ENCODE measurements around the gene SFMBT2. TPM values are rescaled to one million over a fixed set of nuclear protein-coding genes. Genes with fewer than 3 reads are reported as not detected.

The SFMBT2 gene
- total RNA-seq, 1 donor from 2014 or later: 7.2 TPM

GRCh38 chr10:7153750-7154149 lies 257.1 kb downstream of the SFMBT2 start:
- TF ChIP-seq CTCF (conservative IDR thresholded peaks at IDR 0.05): no peak
- H3K4me1 Mint-ChIP-seq (ENCODE audit: unreplicated experiment): no peaks in the 10 kb centered on the region
- no peaks in the 10 kb centered on the region for H3K9me3 Mint-ChIP-seq
- DNase-seq (ENCODE audit: extremely low spot score, unreplicated experiment): no peak
- no peaks in the 10 kb centered on the region for H3K36me3 Mint-ChIP-seq
- H3K27ac Mint-ChIP-seq: no peak overlapping the region
- H3K27me3 Mint-ChIP-seq: peaks cover 36% of the 10 kb centered on the region
- no peak overlapping the region for H3K4me3 Mint-ChIP-seq

GRCh38 chr10:7152982-7153381 lies 257.9 kb downstream of the SFMBT2 start:
- Mint-ChIP-seq H3K9me3 (no peaks in the 10 kb centered on the region), H3K4me3 (no peak overlapping the region), H3K27me3 (peaks cover 39% of the 10 kb centered on the region), H3K27ac (no peak overlapping the region), H3K36me3 (no peaks in the 10 kb centered on the region), H3K4me1 (ENCODE audit: unreplicated experiment) (no peaks in the 10 kb centered on the region)
- no peak for DNase-seq (ENCODE audit: extremely low spot score, unreplicated experiment)
- TF ChIP-seq CTCF (conservative IDR thresholded peaks at IDR 0.05): no peak

- TF ChIP-seq CTCF (conservative IDR thresholded peaks at IDR 0.05): no peak
- Mint-ChIP-seq H3K36me3 (no peaks in the 10 kb centered on the region), H3K27ac (no peak overlapping the region), H3K27me3 (peaks cover 37% of the 10 kb centered on the region), H3K4me3 (no peak overlapping the region), H3K4me1 (ENCODE audit: unreplicated experiment) (no peaks in the 10 kb centered on the region), H3K9me3 (no peaks in the 10 kb centered on the region)
- no peak for DNase-seq (ENCODE audit: extremely low spot score, unreplicated experiment)
These were observed 258.5 kb downstream of the SFMBT2 start for GRCh38 chr10:7152341-7152740.

GRCh38 chr10:7151538-7151937 lies 259.3 kb downstream of the SFMBT2 start:
- no peak for TF ChIP-seq CTCF (conservative IDR thresholded peaks at IDR 0.05)
- no peak overlapping the region for H3K27ac Mint-ChIP-seq
- H3K4me1 Mint-ChIP-seq (ENCODE audit: unreplicated experiment): no peaks in the 10 kb centered on the region
- no peak overlapping the region for H3K4me3 Mint-ChIP-seq
- H3K9me3 Mint-ChIP-seq: no peaks in the 10 kb centered on the region
- no peak for DNase-seq (ENCODE audit: extremely low spot score, unreplicated experiment)
- no peaks in the 10 kb centered on the region for H3K36me3 Mint-ChIP-seq
- H3K27me3 Mint-ChIP-seq: peaks cover 40% of the 10 kb centered on the region

GRCh38 chr10:7150349-7150748 lies 260.5 kb downstream of the SFMBT2 start:
- Mint-ChIP-seq H3K4me3 (no peak overlapping the region), H3K27me3 (peaks cover 49% of the 10 kb centered on the region), H3K36me3 (no peaks in the 10 kb centered on the region), H3K27ac (no peak overlapping the region), H3K9me3 (no peaks in the 10 kb centered on the region), H3K4me1 (ENCODE audit: unreplicated experiment) (no peaks in the 10 kb centered on the region)
- TF ChIP-seq CTCF (conservative IDR thresholded peaks at IDR 0.05): no peak
- DNase-seq (ENCODE audit: extremely low spot score, unreplicated experiment): no peak

GRCh38 chr10:7146189-7146588 lies 264.6 kb downstream of the SFMBT2 start:
- peaks cover 7% of the 10 kb centered on the region for H3K9me3 Mint-ChIP-seq
- no peak for TF ChIP-seq CTCF (conservative IDR thresholded peaks at IDR 0.05)
- DNase-seq (ENCODE audit: extremely low spot score, unreplicated experiment): no peak
- H3K36me3 Mint-ChIP-seq: no peaks in the 10 kb centered on the region
- no peak overlapping the region for H3K4me3 Mint-ChIP-seq
- H3K27me3 Mint-ChIP-seq: peaks cover 41% of the 10 kb centered on the region
- H3K27ac Mint-ChIP-seq: no peak overlapping the region
- no peaks in the 10 kb centered on the region for H3K4me1 Mint-ChIP-seq (ENCODE audit: unreplicated experiment)
